DMS153 (cell line): ENCODE results near the gene KREMEN1.

Source experiments
- DNase-seq: peaks from one replicate; lab custom pipeline; 2025; lab: John Stamatoyannopoulos, UW

Gene KREMEN1

DNA sequence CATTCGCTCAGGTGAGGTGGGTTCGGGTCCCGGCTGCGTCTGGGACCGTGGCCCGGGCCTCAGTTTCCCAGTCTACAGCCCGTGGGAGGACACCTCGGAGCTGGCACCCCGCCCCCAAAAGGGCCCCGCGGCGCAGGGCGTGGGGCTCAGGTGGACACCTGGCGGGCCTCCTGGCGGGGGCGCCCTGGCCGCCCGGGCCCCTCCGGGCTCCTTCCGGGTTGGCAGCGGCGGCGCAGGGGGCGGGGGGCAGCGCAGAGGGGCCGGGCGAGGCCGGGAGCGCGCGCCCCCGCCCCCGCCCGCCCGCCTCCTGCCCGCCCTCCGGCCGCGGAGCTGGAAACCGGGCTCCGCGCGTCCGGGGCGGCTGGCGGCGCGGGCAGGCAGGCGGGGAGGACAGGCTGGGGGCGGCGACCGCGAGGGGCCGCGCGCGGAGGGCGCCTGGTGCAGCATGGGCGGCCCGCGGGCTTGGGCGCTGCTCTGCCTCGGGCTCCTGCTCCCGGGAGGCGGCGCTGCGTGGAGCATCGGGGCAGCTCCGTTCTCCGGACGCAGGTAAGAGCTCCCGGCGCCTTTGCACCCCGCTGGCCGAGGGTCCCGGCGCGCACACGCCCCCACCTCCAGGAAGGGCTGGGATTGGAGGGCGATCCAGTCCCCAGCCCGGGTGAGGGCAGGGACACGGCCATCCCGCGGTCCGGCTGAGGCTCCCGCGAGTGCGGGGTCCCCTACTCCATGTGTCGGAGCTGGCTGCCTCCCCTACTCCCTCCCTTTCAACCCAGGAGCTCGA lies 132.9 kb downstream of the KREMEN1 start, which contains the start of gene EMID1:
Gene EMID1 (plus strand): TSS at position 303 of the 778 bp plus-strand sequence. CDS start 143 bp downstream, at position 446.
- DNase-seq: no peak

DNA sequence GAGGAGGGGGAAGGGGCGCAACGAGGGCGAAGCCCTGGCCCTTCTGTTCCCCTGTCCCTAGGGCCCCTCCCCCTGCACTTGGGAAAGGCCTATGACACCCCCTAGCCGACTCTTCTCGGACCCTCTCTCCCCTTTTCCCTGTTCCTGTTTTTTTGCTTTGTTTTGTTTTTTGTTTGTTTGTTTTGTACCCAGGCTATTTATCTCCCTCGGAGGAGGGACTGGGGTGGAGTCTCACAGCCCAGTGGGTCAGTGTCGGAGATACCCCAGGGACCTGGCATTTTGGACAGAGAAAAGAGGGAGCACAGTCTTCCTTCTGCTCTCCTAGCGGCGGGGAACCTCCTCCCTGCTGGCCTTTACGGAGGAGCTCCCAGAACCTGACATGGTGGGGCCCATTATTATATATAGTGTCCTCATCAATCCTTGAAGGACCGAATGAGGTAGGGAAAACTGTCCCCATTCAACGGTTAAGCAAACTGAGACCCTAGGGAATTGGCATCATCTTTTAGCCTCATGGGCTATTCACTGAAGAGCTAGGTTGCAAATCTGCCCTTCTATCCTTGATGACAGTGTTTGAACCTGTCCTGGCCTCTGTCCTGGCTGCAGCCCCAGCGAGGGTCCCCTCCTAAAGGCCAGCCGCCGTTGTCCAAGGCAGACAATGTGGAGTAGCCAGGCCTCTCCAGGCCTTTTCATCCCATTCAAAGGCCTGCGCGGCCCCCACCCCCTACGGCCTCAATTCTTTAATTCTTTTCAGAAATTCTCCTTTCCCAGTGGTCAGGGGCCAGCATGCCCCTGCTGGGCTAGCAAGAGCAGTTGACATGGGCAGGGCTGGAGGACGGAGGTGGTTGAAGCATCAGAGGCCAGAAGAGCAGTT lies 133.8 kb downstream of the KREMEN1 start:
- DNase-seq: no peak

DNA sequence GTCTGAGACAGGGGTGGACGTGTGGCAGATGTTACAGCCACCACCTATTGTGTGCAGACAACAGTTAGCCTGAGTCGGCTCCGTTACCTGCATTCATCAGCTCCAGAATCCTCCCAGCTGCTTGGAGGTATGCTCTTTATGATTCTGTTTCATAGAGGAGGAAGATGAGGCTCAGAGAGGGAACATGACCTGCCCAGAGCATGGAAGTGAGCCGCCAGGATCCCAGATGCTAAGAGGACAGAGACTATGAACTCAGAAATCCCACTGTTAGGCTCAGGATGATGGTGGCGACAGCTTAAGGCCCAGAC lies 134.4 kb downstream of the KREMEN1 start:
- DNase-seq: no peak

DNA sequence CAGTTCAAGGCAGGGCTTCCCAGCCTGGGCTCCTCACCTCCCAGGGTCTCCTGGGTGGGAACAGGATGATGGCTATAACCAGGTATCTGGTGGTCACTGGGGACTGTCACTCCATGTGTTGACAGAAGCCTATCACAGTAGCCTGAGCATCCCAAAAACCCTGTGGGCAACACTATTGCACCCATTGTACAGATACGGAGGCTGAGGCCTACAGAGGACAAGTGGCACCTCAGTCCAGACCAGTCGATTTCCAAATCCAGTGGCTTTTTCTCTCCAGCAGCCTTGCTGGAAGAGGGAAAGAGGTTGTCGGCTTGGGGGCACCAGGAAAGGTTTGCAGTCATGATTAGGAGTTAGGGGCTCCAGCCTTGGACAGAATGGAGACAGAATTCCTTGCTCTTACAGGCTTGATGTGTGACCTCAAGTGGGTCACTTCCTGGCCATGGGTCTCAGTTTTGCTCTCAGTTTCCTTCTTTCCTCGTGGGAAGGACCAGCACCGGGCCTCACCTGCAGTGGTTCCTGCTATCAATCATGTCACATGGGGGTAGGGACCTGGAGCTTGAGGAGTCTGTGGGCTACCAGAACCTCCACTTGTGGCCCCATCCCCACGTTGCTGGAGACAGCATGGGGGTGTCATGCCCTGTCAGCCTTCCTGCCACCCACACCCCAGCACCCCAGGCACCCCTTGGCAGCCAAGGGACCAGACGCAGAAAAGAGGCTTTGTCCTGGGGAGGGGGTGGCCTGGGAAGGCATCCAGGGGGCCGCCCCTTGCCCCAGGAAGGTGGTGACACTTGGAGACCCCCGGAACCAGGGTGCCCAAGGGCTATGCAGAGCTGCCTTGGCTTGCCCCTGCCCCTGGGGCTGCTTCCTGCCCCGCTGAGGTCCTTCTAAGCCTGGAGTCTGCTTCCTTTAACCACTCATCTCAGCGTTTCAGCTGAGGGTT lies 135.0 kb downstream of the KREMEN1 start:
- DNase-seq: no peak

DNA sequence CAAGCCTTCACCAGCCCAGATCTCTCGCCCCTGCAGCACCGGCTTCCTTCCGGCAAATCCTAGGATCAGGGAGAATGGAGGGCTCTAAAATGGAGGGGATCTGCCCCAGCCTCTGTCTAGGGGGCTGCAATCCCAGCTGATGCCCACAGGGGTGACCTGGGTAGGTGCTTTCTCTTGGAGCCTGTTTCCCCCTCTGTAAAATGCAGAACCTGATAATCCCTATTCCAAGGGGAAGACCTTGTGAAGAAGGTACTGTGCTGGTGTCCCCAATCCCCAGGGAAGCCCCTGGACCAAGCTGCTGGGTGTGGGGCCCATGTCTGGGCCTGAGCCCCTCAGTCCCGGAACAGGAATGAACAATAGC lies 135.6 kb downstream of the KREMEN1 start:
- DNase-seq: no peak

DNA sequence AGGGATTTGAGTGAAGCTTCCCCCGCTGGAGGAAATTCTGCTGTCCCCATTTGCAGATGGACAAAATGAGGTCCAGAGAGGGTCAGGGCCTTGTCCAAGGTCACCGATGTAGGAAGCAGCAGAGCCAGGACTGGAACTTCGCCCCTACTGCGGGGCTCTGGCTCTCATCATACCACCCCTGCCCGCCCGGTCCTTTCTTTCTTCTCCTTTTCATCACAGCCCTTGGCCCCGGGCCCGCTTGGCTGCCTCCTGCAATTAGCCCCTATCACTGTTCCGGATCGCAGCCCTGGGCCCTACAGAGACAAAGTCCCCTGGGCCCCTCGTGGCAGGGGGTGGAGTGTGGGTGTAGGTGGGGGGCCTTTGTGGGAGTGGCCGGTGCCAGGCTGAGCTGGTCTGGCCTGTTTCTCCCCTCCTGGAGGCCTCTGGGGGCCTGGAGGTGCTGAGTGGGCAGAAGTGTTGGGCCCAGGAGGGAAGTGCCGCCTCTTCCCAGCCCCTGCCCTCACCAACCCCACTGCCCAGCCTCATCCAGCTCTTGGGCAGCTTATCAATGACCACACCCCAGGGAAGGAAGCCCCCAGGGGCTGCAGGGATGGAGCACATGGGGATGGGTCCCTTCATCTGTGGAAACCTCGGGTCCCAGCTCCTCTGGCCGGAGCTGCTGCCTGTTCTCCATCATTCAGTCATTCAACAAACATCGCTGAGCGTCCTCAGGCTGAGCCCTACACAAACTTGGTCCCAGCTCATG lies 136.2 kb downstream of the KREMEN1 start:
- no peak for DNase-seq

DNA sequence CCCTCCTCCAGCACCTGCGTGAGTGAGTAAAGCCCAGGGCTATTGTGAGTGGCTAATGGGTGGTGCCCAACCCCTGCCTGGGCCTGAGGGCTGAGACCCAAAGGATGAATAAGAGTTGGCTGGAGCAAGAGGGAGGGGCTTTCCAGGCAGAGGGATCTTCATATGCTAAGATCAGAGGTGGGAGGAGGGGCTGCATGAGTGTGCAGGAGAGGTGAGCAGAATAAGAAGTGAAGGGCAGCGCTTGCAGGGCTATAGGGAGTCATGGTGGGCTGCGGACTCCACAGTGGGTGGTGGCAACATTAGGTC lies 136.7 kb downstream of the KREMEN1 start:
- DNase-seq: no peak

DNA sequence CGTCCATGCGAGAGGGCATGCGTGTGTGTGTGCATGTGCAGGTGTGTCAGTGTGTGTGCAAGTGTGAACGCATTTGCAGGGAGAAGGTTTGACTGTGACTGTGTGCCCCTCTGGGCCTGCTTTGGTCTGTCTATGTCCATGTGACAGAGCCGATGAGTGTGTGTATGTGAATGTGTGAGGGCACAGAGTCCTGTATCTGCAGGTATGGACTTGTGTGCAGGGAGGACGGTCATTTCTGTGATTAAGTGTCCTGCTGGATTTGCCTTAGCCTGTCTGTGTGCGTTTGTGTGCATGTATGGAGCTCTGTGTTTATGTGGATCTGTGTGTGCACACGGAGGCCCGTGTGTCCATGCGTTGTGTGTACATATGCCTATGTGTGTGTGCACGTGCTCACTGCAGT lies 138.2 kb downstream of the KREMEN1 start:
- DNase-seq: no peak

DNA sequence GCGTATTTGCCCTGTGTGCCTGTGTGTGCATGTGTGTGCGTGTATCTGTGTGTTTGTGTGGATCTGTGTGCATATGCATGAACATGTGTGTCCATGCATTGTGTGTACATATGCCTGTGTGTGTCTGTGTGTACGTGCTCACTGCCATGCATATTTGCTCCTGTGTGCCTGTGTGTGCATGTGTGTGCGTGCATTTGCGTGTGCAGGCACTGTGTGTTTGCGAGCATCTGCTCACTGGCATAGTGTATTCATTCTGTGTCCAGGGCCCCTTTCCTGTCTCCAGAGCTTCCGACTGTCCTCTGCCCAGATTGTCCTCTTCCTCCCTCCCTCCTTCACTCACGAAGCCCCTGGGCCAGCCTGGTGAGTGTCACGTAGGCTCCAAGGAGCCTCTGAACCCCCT lies 138.6 kb downstream of the KREMEN1 start:
- no peak for DNase-seq

DNA sequence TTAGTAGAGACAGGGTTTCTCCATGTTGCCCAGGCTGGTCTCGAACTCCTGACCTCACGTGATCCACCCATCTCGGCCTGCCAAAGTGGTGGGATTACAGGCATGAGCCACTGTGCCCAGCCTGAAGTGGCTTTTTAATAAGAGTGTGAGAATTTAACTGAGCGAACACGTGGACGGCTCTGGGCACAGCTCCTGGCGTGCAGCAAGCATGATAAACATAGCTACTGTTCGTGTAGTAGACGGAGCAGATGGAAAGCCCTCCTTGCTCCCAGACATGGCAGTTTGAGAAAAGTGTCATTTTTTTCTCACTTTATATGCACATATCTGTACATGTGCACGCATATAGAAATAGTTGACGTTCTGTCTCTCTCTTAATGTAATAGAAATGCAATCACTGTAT lies 139.9 kb downstream of the KREMEN1 start:
- DNase-seq: no peak

DNA sequence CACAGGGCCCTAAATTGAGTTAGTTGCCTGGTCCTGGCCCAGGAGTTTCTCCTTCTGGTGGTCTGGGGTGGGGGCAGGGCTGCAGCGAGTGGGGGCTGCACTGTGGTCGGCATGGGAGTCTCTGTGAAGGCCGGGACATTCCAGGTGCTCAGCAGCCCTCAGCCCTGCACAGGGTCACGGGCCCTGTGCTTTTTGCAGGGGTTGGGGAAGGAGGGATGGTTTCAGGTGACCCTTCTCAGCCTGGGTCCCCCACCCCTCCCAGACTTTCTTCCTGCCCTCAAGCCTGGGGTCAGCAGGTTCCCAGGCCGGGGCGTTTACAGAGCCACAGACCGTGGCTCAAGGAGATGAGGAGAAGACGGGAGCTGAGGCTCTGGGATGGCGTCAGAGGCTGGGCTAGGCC lies 140.7 kb downstream of the KREMEN1 start:
- DNase-seq: no peak

DNA sequence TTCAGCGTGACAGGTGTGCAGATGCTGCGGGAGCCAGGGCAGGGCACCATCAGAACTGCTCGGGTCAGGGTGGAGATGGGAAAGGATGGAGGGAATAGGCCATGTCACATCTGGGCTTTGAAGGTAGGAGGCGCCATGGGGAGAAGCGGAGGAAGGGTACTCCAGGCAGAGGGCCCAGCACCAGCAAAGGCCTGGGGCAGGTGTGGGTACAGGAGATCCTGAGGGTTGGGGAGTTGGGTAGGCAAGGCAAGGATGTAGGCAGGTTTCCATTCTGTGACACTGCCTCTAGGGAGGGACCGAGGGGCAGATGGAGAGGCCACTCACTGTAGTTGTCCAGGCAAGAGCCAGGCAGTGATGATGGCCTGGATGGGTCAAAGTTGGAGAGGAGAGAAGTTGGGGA lies 141.4 kb downstream of the KREMEN1 start:
- no peak for DNase-seq

DNA sequence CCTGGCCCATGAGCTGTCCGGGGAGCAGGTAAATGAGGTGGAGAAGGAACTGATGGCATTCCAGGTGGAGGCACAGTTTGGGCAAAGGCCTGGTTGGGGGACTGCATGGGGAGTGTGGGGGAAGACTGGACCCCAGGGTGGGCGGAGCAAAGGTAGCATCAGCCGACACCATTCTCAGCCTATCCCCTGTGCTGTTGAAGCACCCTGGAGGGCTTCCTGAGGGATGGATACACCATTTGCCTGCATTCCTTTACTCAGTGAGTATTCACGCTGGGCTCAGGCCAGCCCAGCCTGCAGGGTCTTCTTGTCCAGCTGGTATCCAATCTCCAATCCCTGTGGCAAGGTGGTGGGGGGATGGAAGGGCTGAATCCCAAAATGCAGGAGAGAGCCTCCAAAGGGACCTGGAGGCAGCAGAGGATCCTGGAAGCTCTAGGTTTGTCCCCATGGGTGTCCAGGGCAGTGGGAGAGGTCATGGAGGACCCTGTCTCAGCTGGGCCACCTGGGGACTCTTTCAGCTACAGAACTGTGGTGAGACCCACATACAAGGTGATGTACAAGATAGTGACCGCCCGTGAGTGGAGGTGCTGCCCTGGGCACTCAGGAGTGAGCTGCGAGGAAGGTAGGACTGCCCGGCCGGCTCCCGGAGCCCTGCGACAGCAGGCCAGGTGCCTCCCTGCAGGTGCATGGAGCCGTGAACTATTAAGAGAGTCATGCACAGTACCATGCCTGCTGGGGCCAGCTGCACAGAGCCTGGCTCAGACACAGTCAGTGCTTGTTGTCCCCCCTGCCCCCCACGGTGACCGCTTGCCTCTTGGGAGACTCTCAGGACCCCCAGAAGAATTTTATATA lies 142.4 kb downstream of the KREMEN1 start:
- no peak for DNase-seq

DNA sequence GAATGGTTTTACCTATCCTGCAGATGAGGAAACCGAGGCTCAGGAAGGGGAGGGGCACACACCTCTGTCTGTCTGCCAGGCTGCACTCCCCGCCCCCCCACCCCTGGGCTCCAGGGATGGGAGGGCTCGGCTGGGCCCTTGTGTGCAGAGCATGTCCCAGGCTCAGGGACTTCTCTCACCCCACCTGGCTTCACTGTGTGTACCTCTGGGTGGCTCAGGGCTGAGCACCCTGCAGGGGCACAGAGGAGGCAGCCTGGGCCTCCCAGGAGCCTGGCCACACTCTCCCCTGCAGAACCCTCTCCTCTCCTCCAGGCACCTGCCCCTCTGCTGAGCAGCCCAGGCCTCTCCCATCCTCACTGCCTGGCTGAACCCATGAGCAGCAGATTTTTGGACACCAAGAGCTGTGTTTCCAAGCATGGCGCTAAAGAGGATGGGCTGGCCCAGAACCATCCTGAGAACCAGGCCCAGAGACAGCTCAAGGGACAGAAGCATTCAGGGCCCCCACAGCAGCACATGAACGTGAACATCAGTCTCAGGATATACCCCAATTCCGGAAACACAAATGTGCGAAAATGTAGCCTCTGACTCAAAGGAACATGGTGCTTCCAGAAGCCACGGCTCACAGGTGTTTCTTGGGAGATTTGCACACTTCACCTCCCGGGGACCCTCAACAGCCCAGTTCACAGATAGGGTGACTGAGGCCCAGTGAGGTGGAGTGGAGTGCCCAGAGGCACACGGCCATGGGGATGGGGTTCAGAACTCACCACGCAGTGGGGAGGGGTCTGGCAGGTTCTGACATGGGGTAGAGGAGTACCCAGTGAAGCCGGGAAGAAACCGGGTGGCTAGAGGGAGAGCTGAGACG lies 143.4 kb downstream of the KREMEN1 start:
- no peak for DNase-seq

DNA sequence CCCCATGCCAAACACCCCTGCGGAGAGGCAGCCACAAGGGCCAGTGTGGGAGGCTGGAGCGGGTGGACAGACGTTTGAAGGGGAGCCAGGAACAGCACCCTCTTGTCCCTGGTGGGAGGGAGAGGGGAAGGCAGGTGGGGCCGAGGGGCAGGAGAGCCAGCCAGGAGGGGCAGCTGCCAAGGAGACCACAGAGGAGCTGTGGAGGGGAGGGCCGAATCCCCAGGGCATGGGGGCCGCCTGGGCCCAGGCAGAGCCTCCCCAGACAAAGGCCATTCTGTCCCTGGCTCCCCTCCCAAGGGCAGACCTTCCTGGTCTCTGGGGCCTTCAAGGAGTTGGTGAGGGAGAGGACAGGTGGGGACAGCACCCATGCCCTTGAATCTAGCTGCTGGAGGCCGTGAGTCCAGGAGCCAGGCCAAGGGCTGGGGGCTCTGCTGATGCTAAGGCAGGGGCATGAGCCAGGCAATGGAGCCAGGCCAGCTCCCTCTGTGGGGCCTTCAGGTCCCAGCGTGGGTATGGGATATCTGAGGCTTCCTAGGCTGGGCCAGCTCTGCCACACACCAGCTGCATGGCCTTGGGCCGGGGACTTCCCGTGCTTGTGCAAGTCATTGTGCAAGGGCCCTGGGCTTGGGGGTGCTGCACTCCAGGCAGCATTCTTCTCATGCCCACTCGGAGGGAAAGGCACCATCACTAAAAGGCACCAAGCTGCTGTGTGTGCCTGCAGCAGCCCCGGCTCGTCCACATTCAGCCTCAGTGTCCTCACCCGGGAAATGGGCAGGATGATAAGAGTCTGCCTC lies 144.2 kb downstream of the KREMEN1 start:
- no peak for DNase-seq
